ENCODE results near the gene ALG13.
"Not testable (repeated sequence)": the region's sequence is repeated elsewhere in the genome, so short reads cannot be mapped to it uniquely, and the experiment has no call there.

ALG13 gene

GRCh38 chrX:111680988-111681779, at the start of gene ALG13:
Gene ALG13 (plus strand): TSS chrX:111681170. CDS start chrX:111681219, 49 bp downstream.
- TF ChIP-seq CTBP1 (IDR thresholded peaks at IDR 0.05; ENCODE audit: borderline replicate concordance) (peak; percentile 46; the same call in 1 of the 2 replicates), ARNT (IDR thresholded peaks at IDR 0.05) (peak; percentile 84), L3MBTL2 (conservative IDR thresholded peaks at IDR 0.05) (peak; percentile 93), NFRKB (IDR thresholded peaks at IDR 0.05) (peak; percentile 79), LEF1 (IDR thresholded peaks at IDR 0.05; ENCODE audit: borderline replicate concordance) (no peak), ELF4 (IDR thresholded peaks at IDR 0.05) (peak; percentile 57; the same call in 1 of the 2 replicates)
- ChIA-PET CTCF (interaction anchor here (0.9 kb wide), 1 partner anchor 33 kb away, joined by 3 read pairs; no protein-coding TSS in a partner anchor), POLR2A (interaction anchor here (1.0 to 1.7 kb wide), 2 partner anchors 9 to 31 kb away, joined by 5 read pairs; no protein-coding TSS in a partner anchor)
- DNase-seq (ENCODE audit: extremely low spot score) = peak; percentile 92

GRCh38 chrX:111634823-111635729, 45.9 kb upstream of the ALG13 start:
- TF ChIP-seq BHLHE40 (IDR thresholded peaks at IDR 0.05; ENCODE audit: borderline replicate concordance) = no peak
- no peak for TF ChIP-seq LEF1 (IDR thresholded peaks at IDR 0.05; ENCODE audit: borderline replicate concordance)
- TF ChIP-seq PKNOX1 (IDR thresholded peaks at IDR 0.05) = no peak
- TF ChIP-seq HDGF (IDR thresholded peaks at IDR 0.05; ENCODE audit: borderline replicate concordance) = no peak
- TF ChIP-seq SUZ12 (IDR thresholded peaks at IDR 0.05) = no peak
- no peak for TF ChIP-seq ARNT (IDR thresholded peaks at IDR 0.05)
- no peak for TF ChIP-seq FOXA1 (IDR thresholded peaks at IDR 0.05)
- no peak for TF ChIP-seq FOXK2 (IDR thresholded peaks at IDR 0.05)
- CTCF ChIA-PET = no interaction called here
- no peak for DNase-seq (ENCODE audit: extremely low spot score)
- POLR2A ChIA-PET = no interaction called here

DNA sequence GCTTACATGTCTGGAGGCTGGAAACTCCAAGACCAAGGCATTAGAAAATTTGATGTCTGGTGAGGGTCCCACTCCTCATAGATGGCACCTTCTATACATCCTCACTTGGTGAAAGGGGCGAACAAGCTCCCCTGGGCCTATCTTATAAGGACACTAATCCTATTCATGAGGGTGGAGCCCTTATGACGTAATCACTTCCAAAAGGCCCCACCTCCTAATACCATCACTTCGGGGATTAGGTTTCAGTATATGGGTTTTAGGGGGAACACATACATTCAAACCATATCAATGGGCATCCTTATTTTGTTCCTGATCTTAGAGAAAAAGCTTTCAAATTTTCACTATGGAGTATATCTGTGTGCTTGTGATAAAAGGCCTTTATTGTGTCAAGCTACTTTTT, 39.0 kb upstream of the ALG13 start:
- CTCF ChIA-PET = no interaction called here
- no peak for TF ChIP-seq ARNT (IDR thresholded peaks at IDR 0.05)
- TF ChIP-seq SUZ12 (IDR thresholded peaks at IDR 0.05) = no peak
- no peak for TF ChIP-seq ELF4 (IDR thresholded peaks at IDR 0.05)
- no peak for TF ChIP-seq FOXM1 (IDR thresholded peaks at IDR 0.05; ENCODE audit: borderline replicate concordance)
- no peak for TF ChIP-seq SP1 (IDR thresholded peaks at IDR 0.05)
- no peak for TF ChIP-seq HDGF (IDR thresholded peaks at IDR 0.05; ENCODE audit: borderline replicate concordance)
- no peak for TF ChIP-seq FOXK2 (IDR thresholded peaks at IDR 0.05)
- TF ChIP-seq ZNF384 (IDR thresholded peaks at IDR 0.05) = no peak
- TF ChIP-seq FOXA1 (IDR thresholded peaks at IDR 0.05) = no peak
- no peak for TF ChIP-seq TARDBP (IDR thresholded peaks at IDR 0.05)
- TF ChIP-seq LEF1 (IDR thresholded peaks at IDR 0.05; ENCODE audit: borderline replicate concordance) = no peak
- TF ChIP-seq NFRKB (IDR thresholded peaks at IDR 0.05) = no peak
- TF ChIP-seq PKNOX1 (IDR thresholded peaks at IDR 0.05) = no peak
- no peak for TF ChIP-seq CTBP1 (IDR thresholded peaks at IDR 0.05; ENCODE audit: borderline replicate concordance)
- no peak for TF ChIP-seq BHLHE40 (IDR thresholded peaks at IDR 0.05; ENCODE audit: borderline replicate concordance)
- TF ChIP-seq L3MBTL2 (conservative IDR thresholded peaks at IDR 0.05) = no peak
- no peak for DNase-seq (ENCODE audit: extremely low spot score)
- POLR2A ChIA-PET = no interaction called here

DNA sequence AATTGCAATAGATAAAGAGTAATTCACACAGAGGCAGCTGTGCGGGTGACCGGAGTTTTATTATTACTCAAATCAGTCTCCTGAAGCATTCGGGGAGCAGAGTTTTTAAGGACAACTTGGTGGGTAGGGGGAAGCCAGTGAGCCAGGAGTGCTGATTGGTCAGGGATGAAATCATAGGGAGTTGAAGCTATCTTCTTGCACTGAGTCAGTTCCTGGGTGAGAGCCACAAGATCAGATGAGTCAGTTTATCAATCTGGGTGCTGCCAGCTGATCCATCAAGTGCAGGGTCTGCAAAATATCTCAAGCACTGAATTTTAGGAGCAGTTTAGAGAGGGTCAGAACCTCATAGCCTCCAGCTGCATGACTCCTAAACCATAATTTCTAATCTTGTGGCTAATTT, 35.8 kb upstream of the ALG13 start:
- CTCF ChIA-PET; DNase-seq (ENCODE audit: extremely low spot score); POLR2A ChIA-PET: not testable (repeated sequence)

- no peak for DNase-seq (ENCODE audit: extremely low spot score)
- ChIA-PET POLR2A (no interaction called here), CTCF (no interaction called here)
- TF ChIP-seq ELF4 (IDR thresholded peaks at IDR 0.05) (no peak), TARDBP (IDR thresholded peaks at IDR 0.05) (no peak), SP1 (IDR thresholded peaks at IDR 0.05) (no peak), HDGF (IDR thresholded peaks at IDR 0.05; ENCODE audit: borderline replicate concordance) (no peak), LEF1 (IDR thresholded peaks at IDR 0.05; ENCODE audit: borderline replicate concordance) (no peak), BHLHE40 (IDR thresholded peaks at IDR 0.05; ENCODE audit: borderline replicate concordance) (no peak), PKNOX1 (IDR thresholded peaks at IDR 0.05) (no peak), FOXM1 (IDR thresholded peaks at IDR 0.05; ENCODE audit: borderline replicate concordance) (no peak), ARNT (IDR thresholded peaks at IDR 0.05) (no peak), NFRKB (IDR thresholded peaks at IDR 0.05) (no peak), FOXA1 (IDR thresholded peaks at IDR 0.05) (no peak), L3MBTL2 (conservative IDR thresholded peaks at IDR 0.05) (no peak), CTBP1 (IDR thresholded peaks at IDR 0.05; ENCODE audit: borderline replicate concordance) (no peak), FOXK2 (IDR thresholded peaks at IDR 0.05) (no peak), ZNF384 (IDR thresholded peaks at IDR 0.05) (no peak), SUZ12 (IDR thresholded peaks at IDR 0.05) (no peak)
These were observed 35.4 kb upstream of the ALG13 start for GRCh38 chrX:111645607-111646006.

DNA sequence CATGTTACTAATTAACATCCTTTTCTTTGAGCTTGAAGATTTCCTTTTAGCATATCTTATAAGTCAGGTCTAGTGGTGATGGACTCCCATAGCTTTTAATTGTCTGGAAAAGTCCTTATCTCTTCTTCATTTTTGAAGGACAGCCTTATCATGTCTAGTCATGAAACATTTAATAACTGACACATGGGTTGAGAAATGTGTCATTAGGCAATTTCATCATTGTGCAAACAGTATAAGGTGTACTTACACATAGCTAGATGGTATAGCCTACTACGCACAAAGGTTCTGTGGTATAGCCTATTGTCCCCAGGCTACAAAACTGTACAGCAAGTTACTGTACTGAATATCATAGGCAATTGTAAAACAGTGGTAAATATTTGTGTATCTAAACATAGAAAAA, 34.5 kb upstream of the ALG13 start:
- no peak for TF ChIP-seq ZNF384 (IDR thresholded peaks at IDR 0.05)
- ChIA-PET CTCF (no interaction called here), POLR2A (no interaction called here)
- DNase-seq (ENCODE audit: extremely low spot score) = no peak

All from HEK293T (cell line).